ENCODE data around the gene MTA1.

DNA sequence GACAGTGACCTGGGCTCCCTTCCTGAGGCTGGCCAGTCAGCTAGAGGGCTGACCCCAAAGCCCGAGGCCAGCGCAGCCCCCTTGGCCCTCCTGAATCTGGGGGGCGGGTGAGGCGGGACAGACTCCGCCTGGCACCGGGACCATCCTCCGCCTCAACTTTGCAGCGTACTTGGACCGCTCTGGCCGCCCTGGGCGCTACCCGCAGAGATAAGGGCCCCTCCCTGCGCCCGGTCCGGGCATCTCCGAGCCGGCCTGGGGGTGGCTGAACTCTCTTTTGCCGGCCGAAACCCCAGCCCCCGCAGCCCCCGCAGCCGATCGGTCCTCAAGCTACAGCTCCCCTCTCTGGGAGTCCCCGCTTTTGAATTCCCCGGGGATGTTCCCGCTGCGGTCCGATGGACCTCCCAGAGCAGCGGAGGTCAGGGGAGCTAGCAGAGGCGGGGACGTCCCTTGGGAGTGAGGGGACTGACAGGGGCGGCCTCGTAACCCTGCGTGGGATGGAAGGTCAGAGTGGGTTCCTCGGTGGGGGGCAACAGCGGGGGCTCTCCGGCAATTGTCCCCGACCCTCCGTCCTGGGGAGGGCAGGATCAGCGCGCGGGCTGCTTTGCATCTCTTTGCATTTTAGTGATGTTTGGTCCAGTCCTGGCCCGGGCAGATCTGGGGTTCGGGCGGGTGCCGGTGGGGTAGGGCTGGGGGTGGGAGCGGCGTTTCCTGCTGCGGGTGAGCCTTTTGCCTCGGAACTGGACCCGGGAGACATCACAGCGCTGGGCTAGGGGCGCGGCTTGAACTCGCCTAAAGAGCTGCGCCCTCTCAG is 66.7 kb downstream of the MTA1 start, which contains the start of gene CRIP1:
- TF ChIP-seq POLR2A (IDR thresholded peaks at IDR 0.05): no peak
- TF ChIP-seq, protein P1, sequence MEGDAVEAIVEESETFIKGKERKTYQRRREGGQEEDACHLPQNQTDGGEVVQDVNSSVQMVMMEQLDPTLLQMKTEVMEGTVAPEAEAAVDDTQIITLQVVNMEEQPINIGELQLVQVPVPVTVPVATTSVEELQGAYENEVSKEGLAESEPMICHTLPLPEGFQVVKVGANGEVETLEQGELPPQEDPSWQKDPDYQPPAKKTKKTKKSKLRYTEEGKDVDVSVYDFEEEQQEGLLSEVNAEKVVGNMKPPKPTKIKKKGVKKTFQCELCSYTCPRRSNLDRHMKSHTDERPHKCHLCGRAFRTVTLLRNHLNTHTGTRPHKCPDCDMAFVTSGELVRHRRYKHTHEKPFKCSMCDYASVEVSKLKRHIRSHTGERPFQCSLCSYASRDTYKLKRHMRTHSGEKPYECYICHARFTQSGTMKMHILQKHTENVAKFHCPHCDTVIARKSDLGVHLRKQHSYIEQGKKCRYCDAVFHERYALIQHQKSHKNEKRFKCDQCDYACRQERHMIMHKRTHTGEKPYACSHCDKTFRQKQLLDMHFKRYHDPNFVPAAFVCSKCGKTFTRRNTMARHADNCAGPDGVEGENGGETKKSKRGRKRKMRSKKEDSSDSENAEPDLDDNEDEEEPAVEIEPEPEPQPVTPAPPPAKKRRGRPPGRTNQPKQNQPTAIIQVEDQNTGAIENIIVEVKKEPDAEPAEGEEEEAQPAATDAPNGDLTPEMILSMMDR (IDR thresholded peaks at IDR 0.05): no peak

All from uterus (tissue), 2 donors.